Breast epithelium (tissue), 4 donors: ENCODE measurements around the gene PPP2R1B. TPM values are rescaled to one million over a fixed set of nuclear protein-coding genes. Genes with fewer than 3 reads are reported as not detected.

Experiments
- DNase-seq, 2 donors: peaks; one replicate each; pipeline ENCODE4 v3.0.0-alpha.2; 2019; ENCODE audit warnings: low spot score in 2 of 2
- H3K27ac ChIP-seq, 2 donors: fragments of 200-600 bp; sonication (generic) in 1 of 2; one replicate each; pipeline ENCODE4 v1.5.1; 2016 to 2019; ENCODE audit warnings: mild to moderate bottlenecking in 1 of 2
- H3K27me3 ChIP-seq, 2 donors: fragments of 200-600 bp; sonication (generic) in 1 of 2; one replicate each; pipeline versions ENCODE4 v1.5.1 to v1.6.0; 2017 to 2019; ENCODE audit warnings: control low read depth in 1 of 2, mild to moderate bottlenecking in 1 of 2
- H3K36me3 ChIP-seq: fragments of 200-600 bp; one replicate; pipeline ENCODE4 v1.5.1; 2019
- H3K4me1 ChIP-seq, 2 donors: fragments of 200-600 bp; sonication (generic); one replicate each; pipeline ENCODE4 v1.5.1; 2016 to 2019; ENCODE audit warnings: control low read depth in 1 of 2
- H3K4me3 ChIP-seq, 3 donors: fragments of 200-600 bp; sonication (generic); 1 replicate in 2 of 3; 2 replicates in 1 of 3; pipeline ENCODE4 v1.5.1; 2016 to 2019; ENCODE audit warnings: mild to moderate bottlenecking in 3 of 3, moderate library complexity in 2 of 3
- H3K9me3 ChIP-seq, 2 donors: fragments of 200-600 bp; sonication (generic) in 1 of 2; one replicate each; pipeline ENCODE4 v1.5.1; 2016 to 2019; ENCODE audit warnings: control low read depth in 1 of 2
- POLR2A ChIP-seq: fragments of 450-650 bp; IDR thresholded peaks from one replicate; pipeline ENCODE4 v1.6.1; 2016; ENCODE audit warnings: antibody characterized with exemption, mild to moderate bottlenecking, moderate library complexity
- POLR2AphosphoS5 ChIP-seq, 3 donors: sonication (generic); formaldehyde crosslinking; IDR thresholded peaks; one replicate each; pipeline ENCODE4 v1.6.1; 2017; ENCODE audit warnings: antibody characterized with exemption in 3 of 3
- intact Hi-C: fragments of 100-400 bp; cut with DNase I; formaldehyde crosslinking; loops from one replicate; pipeline ENCODE4 v1.15.1; 2023; ENCODE audit warnings: low total_unique reads
- total RNA-seq, 3 donors: library from RNA; depleted of rRNA; stranded (reverse); fragments of >200 nt; gene quantifications; one replicate each; pipeline ENCODE4 v1.1.0, GENCODE V29; 2016
- TF ChIP-seq, protein P1 (sequence below), 3 donors: fragments of 450-650 bp; IDR thresholded peaks; one replicate each; pipeline ENCODE4 v1.5.1; 2016 to 2017; ENCODE audit warnings: antibody characterized with exemption in 3 of 3, mild to moderate bottlenecking in 3 of 3, moderate library complexity in 3 of 3

PPP2R1B gene
- total RNA-seq, 3 donors from 2014 or later: 32.0 to 35.3 (median 34.7) TPM

DNA sequence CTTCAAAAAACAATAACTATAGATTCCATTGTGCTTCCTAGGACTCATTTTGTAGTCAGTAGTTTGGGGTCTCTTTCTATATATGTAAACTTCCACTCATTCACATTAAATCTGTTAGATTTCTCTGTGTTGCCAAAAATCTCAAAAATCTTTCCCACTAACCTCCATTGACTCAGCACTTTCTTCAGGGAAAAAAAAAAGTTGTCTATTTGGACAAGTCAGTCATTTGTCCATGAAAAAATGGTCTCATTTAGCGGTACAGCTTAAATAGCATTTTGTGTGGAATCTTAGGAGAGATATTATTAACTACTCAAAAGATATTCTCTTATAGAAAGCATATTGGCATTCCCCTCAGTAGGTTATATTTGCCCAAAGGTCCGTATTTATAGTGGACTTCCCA, 81.9 kb downstream of the PPP2R1B start:
- no peak overlapping the region for H3K4me3 ChIP-seq
- no peaks in the 10 kb centered on the region for H3K9me3 ChIP-seq
- H3K4me1 ChIP-seq: no peaks in the 10 kb centered on the region
- intact Hi-C loops: no loop called here
- no peak for DNase-seq
- H3K36me3 ChIP-seq: peaks cover 5% of the 10 kb centered on the region
- H3K27me3 ChIP-seq: no peaks in the 10 kb centered on the region
- H3K27ac ChIP-seq: no peak overlapping the region
- TF ChIP-seq, protein P1, sequence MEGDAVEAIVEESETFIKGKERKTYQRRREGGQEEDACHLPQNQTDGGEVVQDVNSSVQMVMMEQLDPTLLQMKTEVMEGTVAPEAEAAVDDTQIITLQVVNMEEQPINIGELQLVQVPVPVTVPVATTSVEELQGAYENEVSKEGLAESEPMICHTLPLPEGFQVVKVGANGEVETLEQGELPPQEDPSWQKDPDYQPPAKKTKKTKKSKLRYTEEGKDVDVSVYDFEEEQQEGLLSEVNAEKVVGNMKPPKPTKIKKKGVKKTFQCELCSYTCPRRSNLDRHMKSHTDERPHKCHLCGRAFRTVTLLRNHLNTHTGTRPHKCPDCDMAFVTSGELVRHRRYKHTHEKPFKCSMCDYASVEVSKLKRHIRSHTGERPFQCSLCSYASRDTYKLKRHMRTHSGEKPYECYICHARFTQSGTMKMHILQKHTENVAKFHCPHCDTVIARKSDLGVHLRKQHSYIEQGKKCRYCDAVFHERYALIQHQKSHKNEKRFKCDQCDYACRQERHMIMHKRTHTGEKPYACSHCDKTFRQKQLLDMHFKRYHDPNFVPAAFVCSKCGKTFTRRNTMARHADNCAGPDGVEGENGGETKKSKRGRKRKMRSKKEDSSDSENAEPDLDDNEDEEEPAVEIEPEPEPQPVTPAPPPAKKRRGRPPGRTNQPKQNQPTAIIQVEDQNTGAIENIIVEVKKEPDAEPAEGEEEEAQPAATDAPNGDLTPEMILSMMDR (IDR thresholded peaks at IDR 0.05): no peak
- TF ChIP-seq POLR2AphosphoS5 (IDR thresholded peaks at IDR 0.05) (no peak), POLR2A (no peak)

- Histone ChIP-seq H3K9me3 (no peaks in the 10 kb centered on the region), H3K4me3 (no peak overlapping the region), H3K27me3 (no peaks in the 10 kb centered on the region), H3K27ac (no peak overlapping the region), H3K36me3 (peaks cover 5% of the 10 kb centered on the region), H3K4me1 (no peaks in the 10 kb centered on the region)
- DNase-seq: no peak
- intact Hi-C loops: no loop called here
- TF ChIP-seq POLR2A: no peak
- no peak for TF ChIP-seq POLR2AphosphoS5 (IDR thresholded peaks at IDR 0.05)
- TF ChIP-seq, protein P1 (IDR thresholded peaks at IDR 0.05): no peak
These were observed 82.4 kb downstream of the PPP2R1B start for GRCh38 chr11:111683806-111684205.

DNA sequence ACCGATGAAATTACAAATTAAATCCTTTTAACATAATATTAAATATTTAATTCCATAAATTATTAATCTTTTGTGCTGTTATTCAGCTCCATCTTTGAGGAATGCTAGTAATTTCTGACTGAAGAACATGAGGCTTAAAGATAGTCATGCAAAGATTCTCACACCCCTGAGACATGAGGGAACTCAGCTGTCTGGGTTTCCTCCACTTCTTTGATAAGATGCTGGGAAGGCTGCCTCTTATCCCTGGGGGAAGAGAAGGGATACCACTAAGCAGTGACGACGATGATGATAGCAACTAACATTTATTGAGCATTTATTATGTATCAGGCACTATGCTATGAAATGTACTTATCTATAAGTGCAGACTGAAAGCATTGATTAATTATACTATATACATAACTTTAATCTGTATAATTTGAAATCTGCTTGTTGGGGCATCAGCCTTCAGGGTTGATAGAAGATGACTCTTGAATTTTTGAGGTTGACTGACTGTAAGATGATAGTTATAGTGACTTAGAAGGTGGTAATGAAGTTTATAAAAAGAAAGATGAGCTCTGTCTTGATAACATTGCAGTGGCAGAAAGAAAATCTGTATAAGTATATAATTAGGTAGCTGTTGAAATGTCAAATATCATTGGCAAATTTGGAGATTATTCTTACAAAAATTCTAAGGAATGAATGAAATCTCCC, 85.6 kb downstream of the PPP2R1B start:
- intact Hi-C loops: no loop called here
- TF ChIP-seq POLR2A: no peak
- TF ChIP-seq POLR2AphosphoS5 (IDR thresholded peaks at IDR 0.05): no peak
- TF ChIP-seq, protein P1 (IDR thresholded peaks at IDR 0.05): no peak
- Histone ChIP-seq H3K9me3 (no peaks in the 10 kb centered on the region), H3K36me3 (no peaks in the 10 kb centered on the region), H3K4me3 (no peak overlapping the region), H3K27ac (no peak overlapping the region), H3K27me3 (no peaks in the 10 kb centered on the region), H3K4me1 (no peaks in the 10 kb centered on the region)
- no peak for DNase-seq

Other genes starting within 250 kb of the PPP2R1B start
- 10 to 100 TPM in 2 of 3 donors, 1 to 10 TPM in 1; 2.1 to 21.3 (median 19.9) TPM for gene LAYN, start 225.7 kb downstream of the PPP2R1B start, total RNA-seq
- gene SIK2, start 163.9 kb downstream of the PPP2R1B start, total RNA-seq: 10 to 100 TPM; 19.0 to 56.6 (median 30.7) TPM
- gene ALG9, start 105.2 kb upstream of the PPP2R1B start, total RNA-seq: 10 to 100 TPM; 31.8 to 46.2 (median 43.9) TPM
- gene FDXACB1, start 112.8 kb upstream of the PPP2R1B start, total RNA-seq: 1 to 10 TPM; 1.6 to 3.7 (median 3.3) TPM
- 10 to 100 TPM; 29.6 to 35.1 (median 31.2) TPM for gene CFAP68, start 113.2 kb upstream of the PPP2R1B start, total RNA-seq
- gene CRYAB, start 145.4 kb upstream of the PPP2R1B start, total RNA-seq: 100 to 1,000 TPM; 132 to 299 (median 271) TPM
- 1 to 10 TPM in 2 of 3 donors, under 1 TPM in 1; 0.98 to 2.1 (median 1.2) TPM for gene HSPB2, start 146.3 kb upstream of the PPP2R1B start, total RNA-seq
- 10 to 100 TPM in 2 of 3 donors, 1 to 10 TPM in 1; 7.5 to 40.5 (median 19.0) TPM for gene C11orf52, start 152.5 kb upstream of the PPP2R1B start, total RNA-seq
- 10 to 100 TPM; 38.9 to 53.9 (median 45.2) TPM for gene DIXDC1, start 171.0 kb upstream of the PPP2R1B start, total RNA-seq